Fibroblast of pulmonary artery (primary cell): Measurements from ENCODE around the gene CCDC192.

Source experiments
- DNase-seq: peaks from one replicate; pipeline ENCODE4 v3.0.0-alpha.2; 2010; ENCODE audit warnings: low read depth
- H3K4me3 ChIP-seq: replicated peaks from 2 replicates; pipeline ENCODE4 v1.5.1; 2011; ENCODE audit warnings: low read depth, mild to moderate bottlenecking, control low read depth, low read length, moderate library complexity
- TF ChIP-seq, protein P1 (sequence below): IDR thresholded peaks from 2 replicates; pipeline ENCODE4 v1.5.1; 2011; ENCODE audit warnings: mild to moderate bottlenecking, control low read depth, low read length, inconsistent platforms; ENCODE audit errors: missing control alignments

CCDC192 gene

DNA sequence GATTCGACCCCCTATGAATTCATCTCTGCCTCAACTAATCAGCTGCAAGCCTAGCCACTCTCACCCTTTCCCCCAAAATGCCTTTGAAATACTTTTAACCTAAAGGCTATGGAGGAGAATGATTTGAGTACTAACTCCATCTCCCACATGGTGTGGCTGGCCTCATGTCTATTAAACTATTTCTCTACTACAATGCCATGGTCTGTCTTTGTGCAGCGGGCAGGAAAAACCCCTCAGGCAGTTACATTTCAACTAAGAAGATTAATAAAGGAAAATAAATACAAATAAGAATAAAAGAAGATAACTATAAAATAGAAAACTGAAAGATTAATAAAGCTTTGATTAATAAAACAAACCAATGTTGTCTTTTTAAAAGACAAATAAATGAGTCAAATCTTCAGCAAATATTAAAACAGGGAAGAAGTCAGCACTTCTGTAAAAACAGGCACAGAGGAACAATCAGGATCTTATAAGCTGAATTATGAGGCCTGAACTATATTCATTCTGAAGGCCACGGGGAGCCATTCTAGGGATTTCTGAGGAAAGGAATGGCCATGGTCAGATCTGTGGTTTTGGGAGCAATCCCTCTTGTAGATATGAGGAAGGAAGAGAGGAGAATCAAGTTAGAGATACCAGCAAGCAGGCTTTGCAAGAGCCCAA lies 264.3 kb downstream of the CCDC192 start:
- no peak overlapping the region for H3K4me3 ChIP-seq
- DNase-seq = no peak
- TF ChIP-seq, protein P1, sequence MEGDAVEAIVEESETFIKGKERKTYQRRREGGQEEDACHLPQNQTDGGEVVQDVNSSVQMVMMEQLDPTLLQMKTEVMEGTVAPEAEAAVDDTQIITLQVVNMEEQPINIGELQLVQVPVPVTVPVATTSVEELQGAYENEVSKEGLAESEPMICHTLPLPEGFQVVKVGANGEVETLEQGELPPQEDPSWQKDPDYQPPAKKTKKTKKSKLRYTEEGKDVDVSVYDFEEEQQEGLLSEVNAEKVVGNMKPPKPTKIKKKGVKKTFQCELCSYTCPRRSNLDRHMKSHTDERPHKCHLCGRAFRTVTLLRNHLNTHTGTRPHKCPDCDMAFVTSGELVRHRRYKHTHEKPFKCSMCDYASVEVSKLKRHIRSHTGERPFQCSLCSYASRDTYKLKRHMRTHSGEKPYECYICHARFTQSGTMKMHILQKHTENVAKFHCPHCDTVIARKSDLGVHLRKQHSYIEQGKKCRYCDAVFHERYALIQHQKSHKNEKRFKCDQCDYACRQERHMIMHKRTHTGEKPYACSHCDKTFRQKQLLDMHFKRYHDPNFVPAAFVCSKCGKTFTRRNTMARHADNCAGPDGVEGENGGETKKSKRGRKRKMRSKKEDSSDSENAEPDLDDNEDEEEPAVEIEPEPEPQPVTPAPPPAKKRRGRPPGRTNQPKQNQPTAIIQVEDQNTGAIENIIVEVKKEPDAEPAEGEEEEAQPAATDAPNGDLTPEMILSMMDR = no peak

DNA sequence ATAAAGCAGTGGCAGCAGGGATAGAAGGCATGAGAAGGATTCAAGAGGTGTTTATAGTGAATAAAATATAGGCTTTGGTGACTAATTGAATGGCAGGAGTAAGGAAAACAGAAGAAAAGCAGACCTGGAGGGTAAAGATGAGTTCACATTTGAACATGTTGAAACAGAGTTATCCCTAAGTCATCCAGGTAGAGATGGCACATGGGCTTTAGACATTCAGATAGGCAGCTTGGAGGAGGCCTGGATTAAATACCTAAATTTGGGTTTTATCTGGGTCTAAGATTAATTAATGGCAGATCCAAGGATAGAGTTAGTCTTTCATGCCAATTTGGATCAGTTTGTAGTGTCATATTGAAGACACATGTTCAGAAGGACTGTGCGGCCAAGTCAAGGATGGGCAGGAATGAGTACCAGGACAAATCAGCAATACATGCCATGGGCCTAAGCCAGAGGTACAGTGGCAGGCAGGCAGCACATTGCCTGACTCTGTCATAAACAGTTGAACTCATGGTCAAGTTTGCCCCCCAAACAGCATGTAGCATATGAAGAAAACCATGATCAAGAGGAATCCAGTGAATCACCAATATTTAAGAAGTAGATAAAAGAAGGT lies 264.9 kb downstream of the CCDC192 start:
- TF ChIP-seq, protein P1 = no peak
- no peak for DNase-seq

DNA sequence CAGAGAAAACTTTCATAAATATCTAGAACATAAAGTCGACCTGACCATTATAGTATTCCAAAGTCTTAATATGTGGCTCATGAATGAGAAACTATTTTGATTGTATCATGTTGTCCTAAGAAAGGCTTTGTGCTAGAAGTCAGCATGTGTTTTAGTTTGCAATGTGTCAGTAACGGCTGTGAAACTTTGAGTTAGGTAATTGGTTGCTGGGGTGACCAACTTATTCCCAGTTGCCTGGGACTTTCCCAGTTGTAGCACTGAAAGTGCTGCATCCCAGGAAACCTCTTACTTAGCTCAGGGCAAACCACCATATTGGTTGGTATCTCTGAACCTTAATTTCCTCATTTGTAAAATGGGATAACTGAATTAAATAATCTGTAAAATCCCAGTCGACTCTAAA lies 265.8 kb downstream of the CCDC192 start:
- no peak for DNase-seq
- TF ChIP-seq, protein P1 = no peak
- no peak overlapping the region for H3K4me3 ChIP-seq

More for the DNA sequence above, 264.9 kb downstream of the CCDC192 start:
- no peak overlapping the region for H3K4me3 ChIP-seq

DNA sequence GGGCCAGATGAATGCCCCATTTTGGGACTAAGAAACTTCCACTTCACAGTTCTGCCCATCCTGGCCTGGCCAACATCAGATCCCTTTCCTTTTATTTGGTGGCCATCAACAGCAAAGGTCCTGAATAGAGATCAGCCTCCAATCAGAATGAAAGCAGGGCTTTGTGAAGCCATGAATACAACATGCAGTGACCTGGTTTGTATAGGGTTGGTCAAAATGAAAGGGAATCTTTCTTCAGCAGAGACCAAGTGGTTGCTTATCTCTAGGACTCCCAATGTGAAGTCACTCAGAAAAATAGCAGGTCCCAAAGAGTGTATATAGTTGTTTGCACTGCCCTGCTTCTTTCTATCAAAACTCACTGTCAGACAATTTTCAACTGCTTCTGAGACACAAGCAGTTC lies 266.5 kb downstream of the CCDC192 start:
- TF ChIP-seq, protein P1 = no peak
- no peak overlapping the region for H3K4me3 ChIP-seq
- DNase-seq = no peak

DNA sequence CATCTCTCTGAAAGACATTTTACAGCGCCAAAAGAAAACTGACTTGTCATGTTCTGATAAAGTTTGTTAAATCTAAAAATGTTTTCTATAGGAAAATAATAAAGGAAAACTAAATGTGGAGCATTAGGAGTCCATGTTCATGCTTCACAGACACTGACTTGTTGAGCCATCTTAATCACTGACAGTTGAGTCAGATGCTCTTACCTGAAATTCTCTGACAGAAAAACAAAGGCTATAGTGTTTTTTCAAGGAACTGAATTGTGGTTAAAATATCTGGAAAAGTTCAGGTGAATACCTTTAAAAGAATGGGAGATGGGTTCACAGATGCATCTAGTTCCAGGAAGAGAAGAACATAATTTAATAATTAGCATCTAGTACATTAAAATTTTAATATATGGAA lies 266.9 kb downstream of the CCDC192 start:
- DNase-seq = no peak
- no peak overlapping the region for H3K4me3 ChIP-seq
- TF ChIP-seq, protein P1 = no peak

DNA sequence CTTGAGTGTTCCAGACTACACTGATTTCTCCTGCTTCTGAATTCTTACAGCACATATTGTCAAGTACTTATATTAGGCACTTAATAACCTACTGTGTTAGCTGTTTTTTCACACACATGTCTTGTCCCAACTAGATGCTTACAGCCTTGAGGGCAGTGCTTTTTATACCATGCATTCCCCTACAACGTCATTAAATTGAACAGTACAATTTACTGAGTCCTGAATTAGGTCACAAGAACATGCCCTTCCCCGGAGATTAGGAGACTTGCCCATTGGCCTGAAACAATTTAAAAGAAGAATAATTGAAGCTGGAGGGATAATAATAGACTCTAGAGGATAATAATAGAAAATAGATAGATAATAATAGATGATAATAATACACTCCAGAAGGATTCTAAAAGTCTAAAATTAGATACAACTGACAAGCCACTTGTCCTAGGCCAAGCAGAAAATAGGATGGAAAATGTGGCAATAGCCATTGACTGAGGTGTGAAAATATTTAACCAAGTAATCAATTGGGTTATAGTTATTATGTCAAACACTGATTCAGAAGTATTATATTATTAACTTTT lies 267.7 kb downstream of the CCDC192 start:
- no peak for DNase-seq
- TF ChIP-seq, protein P1 = no peak
- no peak overlapping the region for H3K4me3 ChIP-seq
